B cell (primary cell): ENCODE data around the gene AQP11. TPM values are rescaled to one million over a fixed set of nuclear protein-coding genes. Genes with fewer than 3 reads are reported as not detected.

Source experiments
- ATAC-seq: fragments of 200-7000 bp; cut with Tn5 transposase; one replicate; pipeline ENCODE4 v1.10.0; 2021; ENCODE audit warnings: low read depth, mild to moderate bottlenecking, moderate number of reproducible peaks, moderate library complexity
- CTCF ChIA-PET: fragments of 350-600 bp; sonication (Branson Sonifier 250); formaldehyde crosslinking; loops from one replicate; lab custom pipeline; 2021; ENCODE audit warnings: antibody characterized with exemption, inconsistent platforms; lab: Charles Lee
- POLR2A ChIA-PET: fragments of 350-600 bp; sonication (Branson Sonifier 250); formaldehyde crosslinking; loops from one replicate; lab custom pipeline; 2021; ENCODE audit warnings: antibody characterized with exemption; lab: Charles Lee
- DNase-seq: peaks from one replicate; pipeline ENCODE4 v3.0.0; 2013
- H2AFZ ChIP-seq: 2 replicates; pipeline ENCODE4 v1.6.1; 2012; ENCODE audit warnings: mild to moderate bottlenecking, low read depth, low read length; ENCODE audit not compliant: insufficient read depth, poor library complexity, severe bottlenecking
- H3K27ac ChIP-seq, 2 donors: 1 replicate in 1 of 2; 2 replicates in 1 of 2; pipeline ENCODE4 v1.5.1; 2012 to 2013; ENCODE audit warnings: low read length in 2 of 2, mild to moderate bottlenecking in 2 of 2, moderate library complexity in 1 of 2
- H3K27me3 ChIP-seq, 4 experiments: fragments of 200-600 bp in 1 of 4; sonication (generic) in 1 of 4; replicated peaks in 1 of 4; 1 replicate in 2 of 4; 2 replicates in 2 of 4; pipeline versions ENCODE4 v1.6.1 to v1.7.0; 2013 to 2016; ENCODE audit warnings: low read length in 3 of 4, mild to moderate bottlenecking in 2 of 4, mixed read lengths in 1 of 4, moderate library complexity in 1 of 4; ENCODE audit not compliant: insufficient read depth in 4 of 4, control insufficient read depth in 3 of 4; ENCODE audit errors: control extremely low read depth in 1 of 4
- H3K36me3 ChIP-seq, 2 experiments: replicated peaks in 1 of 2; 1 replicate in 1 of 2; 2 replicates in 1 of 2; pipeline versions ENCODE4 v1.6.1 to v1.7.1; 2013; ENCODE audit warnings: low read length in 1 of 2; ENCODE audit not compliant: insufficient read depth in 2 of 2, control insufficient read depth in 1 of 2; ENCODE audit errors: control extremely low read depth in 1 of 2, extremely low read depth in 1 of 2
- H3K4me1 ChIP-seq, 2 donors: fragments of 200-600 bp in 1 of 2; sonication (generic) in 1 of 2; 1 replicate in 1 of 2; 2 replicates in 1 of 2; pipeline versions ENCODE4 v1.5.1 to v1.6.1; 2013 to 2017; ENCODE audit warnings: low read length in 2 of 2; ENCODE audit not compliant: control insufficient read depth in 2 of 2, insufficient read depth in 2 of 2
- H3K4me2 ChIP-seq: replicated peaks from 2 replicates; pipeline ENCODE3; 2012; ENCODE audit warnings: mild to moderate bottlenecking, low read depth, low read length; ENCODE audit not compliant: poor library complexity, severe bottlenecking
- H3K4me3 ChIP-seq, 5 experiments: fragments of 200-600 bp in 1 of 5; sonication (generic) in 1 of 5; 1 replicate in 3 of 5; 2 replicates in 2 of 5; pipeline versions ENCODE4 v1.5.1 to v1.7.0; 2011 to 2016; ENCODE audit warnings: low read length in 4 of 5, mild to moderate bottlenecking in 4 of 5, low read depth in 2 of 5, control low read depth in 1 of 5, moderate library complexity in 1 of 5; ENCODE audit not compliant: insufficient read depth in 1 of 5; ENCODE audit errors: control extremely low read depth in 1 of 5, extremely low read depth in 1 of 5
- H3K79me2 ChIP-seq: fragments of 200-600 bp; sonication (generic); one replicate; pipeline ENCODE4 v1.6.0; 2016; ENCODE audit warnings: low read length; ENCODE audit not compliant: control insufficient read depth, insufficient read depth
- H3K9ac ChIP-seq: fragments of 200-600 bp; sonication (generic); 2 replicates; pipeline ENCODE4 v1.6.1; 2017; ENCODE audit warnings: mild to moderate bottlenecking, low read length, moderate library complexity
- H3K9me3 ChIP-seq, 3 donors: one replicate each; pipeline versions ENCODE4 v1.6.1 to v1.7.1; 2013; ENCODE audit warnings: low read length in 2 of 3; ENCODE audit not compliant: control insufficient read depth in 2 of 3, insufficient read depth in 1 of 3; ENCODE audit errors: control extremely low read depth in 1 of 3
- H4K20me1 ChIP-seq: 2 replicates; pipeline ENCODE4 v1.6.0; 2012; ENCODE audit warnings: mild to moderate bottlenecking, low read length; ENCODE audit not compliant: insufficient read depth, control insufficient read depth, poor library complexity, severe bottlenecking
- H3K27ac Mint-ChIP-seq: one replicate; pipeline ENCODE4 v1.8.0; 2021; ENCODE audit warnings: mixed read lengths
- H3K27me3 Mint-ChIP-seq: one replicate; pipeline ENCODE4 v1.8.0; 2021; ENCODE audit warnings: mixed read lengths
- H3K4me1 Mint-ChIP-seq: one replicate; pipeline ENCODE4 v1.8.0; 2021; ENCODE audit warnings: mixed read lengths
- H3K4me3 Mint-ChIP-seq: one replicate; pipeline ENCODE4 v1.8.0; 2021; ENCODE audit warnings: mixed read lengths
- H3K9me3 Mint-ChIP-seq: one replicate; pipeline ENCODE4 v1.8.0; 2022; ENCODE audit warnings: mixed read lengths; ENCODE audit not compliant: insufficient read depth
- EZH2 ChIP-seq: IDR thresholded peaks from 2 replicates; pipeline ENCODE4 v1.6.1; 2012; ENCODE audit warnings: borderline replicate concordance, low read depth, mild to moderate bottlenecking, moderate library complexity, low read length; ENCODE audit not compliant: insufficient read depth, poor library complexity, severe bottlenecking
- WGBS: methylation state at CpG from one replicate; pipeline ENCODE4 v1.1.5; 2013; ENCODE audit warnings: missing lambda C conversion rate; ENCODE audit not compliant: insufficient coverage; 5-methylcytosine and 5-hydroxymethylcytosine counted together
- intact Hi-C: fragments of 100-400 bp; cut with micrococcal nuclease; formaldehyde crosslinking; loops from one replicate; pipeline ENCODE4 v1.10.0; 2022
- polyA plus RNA-seq: library from polyadenylated mRNA; depleted of rRNA; stranded (reverse); fragments of >200 nt; gene quantifications from 2 replicates; pipeline ENCODE4 v1.2.3, GENCODE V29; 2012
- total RNA-seq, 2 donors: library from RNA; stranded (reverse); fragments of 120-200 nt in 1 of 2; gene quantifications; 1 replicate in 1 of 2; 2 replicates in 1 of 2; pipeline versions ENCODE4 v1.2.3 to v1.2.4, GENCODE V29; 2013 to 2022
- TF ChIP-seq, protein P1 (sequence below): fragments of 200-600 bp; IDR thresholded peaks from one replicate; pipeline ENCODE4 v1.8.0; 2022; ENCODE audit warnings: antibody characterized with exemption, mild to moderate bottlenecking

Gene AQP11
- total and polyA plus RNA-seq, 2 donors (not counting 1 experiment from before 2014, with no cell fraction given), result 0.19 to 0.47 TPM

DNA sequence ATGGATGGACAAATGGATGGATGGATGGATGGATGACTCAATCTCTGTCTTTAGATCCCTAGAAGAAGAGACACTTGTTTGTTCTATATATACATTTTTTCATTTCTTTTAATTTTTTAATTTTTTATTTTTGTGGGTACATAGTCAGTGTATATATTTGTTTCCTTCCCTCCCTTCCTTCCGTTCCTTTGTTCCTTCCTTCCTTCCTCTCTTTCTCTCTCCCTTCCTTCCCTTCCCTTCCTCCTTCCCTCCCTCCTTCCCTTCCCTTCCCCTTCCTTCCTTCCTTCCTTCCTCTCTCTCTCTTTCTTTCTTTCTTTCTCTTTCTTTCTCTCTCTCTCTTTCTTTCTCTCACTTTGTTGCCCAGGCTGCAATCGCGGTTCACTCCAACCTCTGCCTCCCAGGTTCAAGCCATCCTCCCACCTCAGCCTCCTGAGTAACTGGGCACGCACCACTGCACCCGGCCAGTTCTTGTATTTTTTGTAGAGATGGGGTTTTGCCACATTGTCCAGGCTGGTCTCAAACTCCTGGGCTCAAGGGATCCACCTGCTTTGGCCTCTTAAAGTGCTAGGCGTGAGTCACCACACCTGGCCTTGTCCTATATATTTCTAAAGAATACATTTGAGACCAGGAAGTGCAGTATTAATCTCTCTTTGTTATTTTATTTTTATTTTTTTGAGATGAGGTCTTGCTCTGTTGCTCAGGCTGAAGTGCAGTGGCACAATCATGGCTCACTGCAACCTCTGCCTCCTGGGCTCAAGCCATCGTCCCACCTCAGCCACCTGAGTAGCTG, 42.5 kb upstream of the AQP11 start:
- Histone ChIP-seq H3K4me1 (no peaks in the 10 kb centered on the region), H3K79me2 (no peaks in the 10 kb centered on the region), H2AFZ (no peak overlapping the region), H4K20me1 (no peaks in the 10 kb centered on the region), H3K27me3 (no peaks in the 10 kb centered on the region), H3K27ac (no peak overlapping the region), H3K4me2 (no peak overlapping the region), H3K36me3 (no peaks in the 10 kb centered on the region), H3K9me3 (peaks cover 0 to 3% (median 0%) of the 10 kb centered on the region in 3 donors), H3K4me3 (no peak overlapping the region), H3K9ac (no peak overlapping the region)
- ChIA-PET CTCF (interaction anchor here (0.9 to 2.1 kb wide), 7 partner anchors 8 to 484 kb away, joined by 3 to 32 read pairs (median 4); partner anchors contain the start of gene MYO7A), POLR2A (no interaction called here)
- Mint-ChIP-seq H3K9me3 (peaks cover 3% of the 10 kb centered on the region), H3K4me1 (peaks cover 4% of the 10 kb centered on the region), H3K4me3 (no peak overlapping the region), H3K27ac (no peak overlapping the region), H3K27me3 (no peaks in the 10 kb centered on the region)
- DNase-seq, result no peak
- WGBS, result 83% methylated on average over 4 of the region's 7 CpGs
- no peak for ATAC-seq
- intact Hi-C loops, result loop anchor here (5.0 kb wide), 1 partner anchor 135 kb away; no protein-coding TSS in a partner anchor
- TF ChIP-seq EZH2, result no peak
- TF ChIP-seq, protein P1, sequence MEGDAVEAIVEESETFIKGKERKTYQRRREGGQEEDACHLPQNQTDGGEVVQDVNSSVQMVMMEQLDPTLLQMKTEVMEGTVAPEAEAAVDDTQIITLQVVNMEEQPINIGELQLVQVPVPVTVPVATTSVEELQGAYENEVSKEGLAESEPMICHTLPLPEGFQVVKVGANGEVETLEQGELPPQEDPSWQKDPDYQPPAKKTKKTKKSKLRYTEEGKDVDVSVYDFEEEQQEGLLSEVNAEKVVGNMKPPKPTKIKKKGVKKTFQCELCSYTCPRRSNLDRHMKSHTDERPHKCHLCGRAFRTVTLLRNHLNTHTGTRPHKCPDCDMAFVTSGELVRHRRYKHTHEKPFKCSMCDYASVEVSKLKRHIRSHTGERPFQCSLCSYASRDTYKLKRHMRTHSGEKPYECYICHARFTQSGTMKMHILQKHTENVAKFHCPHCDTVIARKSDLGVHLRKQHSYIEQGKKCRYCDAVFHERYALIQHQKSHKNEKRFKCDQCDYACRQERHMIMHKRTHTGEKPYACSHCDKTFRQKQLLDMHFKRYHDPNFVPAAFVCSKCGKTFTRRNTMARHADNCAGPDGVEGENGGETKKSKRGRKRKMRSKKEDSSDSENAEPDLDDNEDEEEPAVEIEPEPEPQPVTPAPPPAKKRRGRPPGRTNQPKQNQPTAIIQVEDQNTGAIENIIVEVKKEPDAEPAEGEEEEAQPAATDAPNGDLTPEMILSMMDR, result no peak
